DMS 273 (cell line): ENCODE measurements around the gene ADSS2.

Source experiments
- DNase-seq: peaks from one replicate; lab custom pipeline; 2025; ENCODE audit not compliant: unreplicated experiment; lab: John Stamatoyannopoulos, UW

ADSS2 gene

GRCh38 chr1:244445320-244446181 lies 6.2 kb downstream of the ADSS2 start:
- DNase-seq = no peak

- DNase-seq = peak; percentile 56
Observed at GRCh38 chr1:244444854-244445253, 6.9 kb downstream of the ADSS2 start.

- no peak for DNase-seq
Observed at GRCh38 chr1:244442850-244443249, 8.9 kb downstream of the ADSS2 start.

GRCh38 chr1:244439391-244440032 lies 12.2 kb downstream of the ADSS2 start:
- DNase-seq = peak; percentile 9

GRCh38 chr1:244437086-244437468 lies 14.6 kb downstream of the ADSS2 start:
- DNase-seq = no peak

GRCh38 chr1:244436336-244437085 lies 15.2 kb downstream of the ADSS2 start:
- no peak for DNase-seq

- DNase-seq = no peak
Observed at GRCh38 chr1:244435562-244436205, 16.0 kb downstream of the ADSS2 start.

- no peak for DNase-seq
Observed at GRCh38 chr1:244431166-244431565, 20.5 kb downstream of the ADSS2 start.

GRCh38 chr1:244429818-244430217 lies 21.9 kb downstream of the ADSS2 start:
- DNase-seq = no peak

GRCh38 chr1:244427647-244428046 lies 24.1 kb downstream of the ADSS2 start:
- no peak for DNase-seq

- no peak for DNase-seq
Observed at GRCh38 chr1:244424649-244425334, 26.9 kb downstream of the ADSS2 start.

- no peak for DNase-seq
Observed at GRCh38 chr1:244422174-244422573, 29.5 kb downstream of the ADSS2 start.

GRCh38 chr1:244419024-244419423 lies 32.7 kb downstream of the ADSS2 start:
- DNase-seq = no peak

- peak; percentile 7 for DNase-seq
Observed at GRCh38 chr1:244414543-244414942, 37.2 kb downstream of the ADSS2 start.

GRCh38 chr1:244413736-244414135 lies 38.0 kb downstream of the ADSS2 start:
- no peak for DNase-seq

GRCh38 chr1:244412176-244412575 lies 39.5 kb downstream of the ADSS2 start:
- DNase-seq = no peak

GRCh38 chr1:244409701-244410100 lies 42.0 kb downstream of the ADSS2 start:
- DNase-seq = no peak

- no peak for DNase-seq
Observed at GRCh38 chr1:244406337-244406736, 45.4 kb downstream of the ADSS2 start.

GRCh38 chr1:244405856-244406255 lies 45.9 kb downstream of the ADSS2 start:
- DNase-seq = no peak

GRCh38 chr1:244403431-244403830 lies 48.3 kb downstream of the ADSS2 start:
- DNase-seq = no peak

- DNase-seq = no peak
Observed at GRCh38 chr1:244400974-244401373, 50.7 kb downstream of the ADSS2 start.
